Kidney capillary endothelial cell (primary cell): ENCODE data around the gene CFAP58.
A peak's percentile ranks its signal among the peaks of the same experiment; 100 is the strongest.

Experiments
- DNase-seq: peaks from one replicate; pipeline ENCODE4 v3.0.0-alpha.2; 2018; ENCODE audit warnings: low spot score

Gene CFAP58, protein sequence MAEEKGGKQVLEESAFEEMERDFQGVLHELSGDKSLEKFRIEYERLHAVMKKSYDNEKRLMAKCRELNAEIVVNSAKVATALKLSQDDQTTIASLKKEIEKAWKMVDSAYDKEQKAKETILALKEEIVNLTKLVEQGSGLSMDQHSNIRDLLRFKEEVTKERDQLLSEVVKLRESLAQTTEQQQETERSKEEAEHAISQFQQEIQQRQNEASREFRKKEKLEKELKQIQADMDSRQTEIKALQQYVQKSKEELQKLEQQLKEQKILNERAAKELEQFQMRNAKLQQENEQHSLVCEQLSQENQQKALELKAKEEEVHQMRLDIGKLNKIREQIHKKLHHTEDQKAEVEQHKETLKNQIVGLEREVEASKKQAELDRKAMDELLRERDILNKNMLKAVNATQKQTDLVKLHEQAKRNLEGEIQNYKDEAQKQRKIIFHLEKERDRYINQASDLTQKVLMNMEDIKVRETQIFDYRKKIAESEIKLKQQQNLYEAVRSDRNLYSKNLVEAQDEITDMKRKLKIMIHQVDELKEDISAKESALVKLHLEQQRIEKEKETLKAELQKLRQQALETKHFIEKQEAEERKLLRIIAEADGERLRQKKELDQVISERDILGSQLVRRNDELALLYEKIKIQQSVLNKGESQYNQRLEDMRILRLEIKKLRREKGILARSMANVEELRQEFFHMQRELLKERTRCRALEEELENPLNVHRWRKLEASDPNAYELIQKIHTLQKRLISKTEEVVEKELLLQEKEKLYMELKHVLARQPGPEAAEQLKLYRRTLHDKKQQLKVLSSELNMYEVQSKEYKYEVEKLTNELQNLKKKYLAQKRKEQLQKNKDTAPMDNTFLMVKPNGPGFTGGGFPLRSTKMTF

DNA sequence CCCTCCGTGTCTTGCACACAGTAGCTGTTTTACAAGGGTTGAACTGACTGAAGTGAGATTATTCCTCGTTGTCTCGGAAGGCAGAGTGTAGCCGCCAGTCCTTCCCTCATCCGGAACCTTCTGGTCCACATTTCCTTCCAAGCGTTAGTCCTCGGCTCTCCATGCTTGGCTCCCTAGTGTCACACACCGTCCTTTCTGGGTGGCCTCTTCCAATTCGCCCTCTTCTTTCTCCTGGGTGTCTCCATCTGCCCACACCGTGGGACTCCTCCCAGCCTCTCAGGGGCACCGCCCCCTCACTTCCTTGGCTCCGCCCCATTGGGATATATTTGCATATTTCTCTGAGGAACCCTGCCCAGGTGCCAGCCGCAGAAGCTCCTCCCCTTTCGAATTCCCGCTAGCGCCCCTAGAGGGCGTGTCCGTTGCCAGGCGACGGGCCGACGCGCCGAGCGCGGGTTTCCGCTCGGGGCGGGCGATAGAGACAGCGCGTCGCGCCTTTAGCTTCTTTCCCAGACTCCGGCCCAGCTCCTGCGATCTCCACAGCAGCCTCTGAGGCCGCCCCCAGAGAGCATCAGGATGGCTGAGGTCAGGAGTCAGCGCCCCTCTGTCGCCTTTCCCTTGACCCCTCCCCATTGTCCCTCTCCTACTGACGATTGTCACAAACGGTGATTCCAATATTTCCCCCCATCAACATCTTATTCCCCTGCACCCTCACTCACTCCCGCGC is at the start of gene CFAP58:
CFAP58 (plus strand) TSS at position 509 of the 724 bp plus-strand sequence; CDS start at position 574, 65 bp downstream.
- peak; percentile 83 for DNase-seq

DNA sequence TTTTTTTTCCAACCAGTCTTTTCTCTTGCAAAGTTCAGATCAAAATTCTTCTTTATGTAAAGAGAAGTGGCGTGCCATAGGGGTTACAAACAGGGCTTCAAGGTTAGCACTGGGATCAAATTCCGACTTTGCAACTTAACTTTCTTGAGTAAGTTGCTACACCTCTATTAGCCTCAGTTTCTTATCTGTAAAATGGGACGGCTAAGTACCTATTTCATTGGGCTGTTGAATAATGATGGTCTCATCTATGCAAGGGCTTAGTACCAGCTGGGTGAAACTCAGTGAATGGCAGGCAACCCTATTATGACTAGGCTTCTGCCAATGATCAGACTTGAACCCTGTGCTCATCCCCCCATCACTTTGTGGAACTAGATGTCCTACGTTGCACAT is 49.3 kb upstream of the CFAP58 start:
- no peak for DNase-seq

DNA sequence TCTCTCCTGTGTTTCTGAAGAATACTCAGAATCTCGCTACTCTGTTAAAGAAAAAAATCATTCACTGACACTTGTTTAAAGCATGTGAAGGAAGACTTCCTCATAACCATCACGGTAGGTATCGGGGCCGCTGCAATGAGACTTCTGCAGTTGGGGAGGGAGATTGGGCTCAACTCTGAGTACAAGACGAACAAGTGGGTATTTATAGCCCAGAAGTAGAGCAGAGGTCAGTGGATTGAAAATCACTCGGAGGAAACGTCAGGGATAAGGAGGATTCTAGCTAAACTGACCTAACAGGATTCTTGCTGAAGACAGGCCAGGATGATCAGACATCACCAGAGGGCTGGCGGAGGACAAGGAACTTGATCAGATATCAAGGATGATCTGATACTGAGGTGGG is 48.7 kb upstream of the CFAP58 start:
- no peak for DNase-seq

DNA sequence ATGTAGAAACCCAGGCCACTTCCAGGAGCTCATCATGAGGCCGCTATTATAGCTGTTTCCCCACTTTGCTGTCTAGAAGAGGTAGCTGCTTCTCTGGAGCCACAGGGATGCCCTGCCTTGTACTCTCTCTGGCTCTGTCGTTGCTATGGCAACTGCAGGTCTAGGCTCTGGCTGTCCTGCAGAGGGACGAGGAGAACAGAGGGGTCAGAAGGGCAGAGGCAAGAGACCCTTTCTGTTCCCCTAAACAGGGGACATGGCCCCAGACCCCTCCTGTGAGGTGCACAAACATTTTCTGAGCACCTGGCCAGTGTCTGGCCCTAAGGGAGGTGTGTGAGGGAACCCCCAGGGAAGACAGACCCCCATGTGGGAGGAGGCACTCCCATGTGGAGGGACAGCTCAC is 46.7 kb upstream of the CFAP58 start:
- no peak for DNase-seq

DNA sequence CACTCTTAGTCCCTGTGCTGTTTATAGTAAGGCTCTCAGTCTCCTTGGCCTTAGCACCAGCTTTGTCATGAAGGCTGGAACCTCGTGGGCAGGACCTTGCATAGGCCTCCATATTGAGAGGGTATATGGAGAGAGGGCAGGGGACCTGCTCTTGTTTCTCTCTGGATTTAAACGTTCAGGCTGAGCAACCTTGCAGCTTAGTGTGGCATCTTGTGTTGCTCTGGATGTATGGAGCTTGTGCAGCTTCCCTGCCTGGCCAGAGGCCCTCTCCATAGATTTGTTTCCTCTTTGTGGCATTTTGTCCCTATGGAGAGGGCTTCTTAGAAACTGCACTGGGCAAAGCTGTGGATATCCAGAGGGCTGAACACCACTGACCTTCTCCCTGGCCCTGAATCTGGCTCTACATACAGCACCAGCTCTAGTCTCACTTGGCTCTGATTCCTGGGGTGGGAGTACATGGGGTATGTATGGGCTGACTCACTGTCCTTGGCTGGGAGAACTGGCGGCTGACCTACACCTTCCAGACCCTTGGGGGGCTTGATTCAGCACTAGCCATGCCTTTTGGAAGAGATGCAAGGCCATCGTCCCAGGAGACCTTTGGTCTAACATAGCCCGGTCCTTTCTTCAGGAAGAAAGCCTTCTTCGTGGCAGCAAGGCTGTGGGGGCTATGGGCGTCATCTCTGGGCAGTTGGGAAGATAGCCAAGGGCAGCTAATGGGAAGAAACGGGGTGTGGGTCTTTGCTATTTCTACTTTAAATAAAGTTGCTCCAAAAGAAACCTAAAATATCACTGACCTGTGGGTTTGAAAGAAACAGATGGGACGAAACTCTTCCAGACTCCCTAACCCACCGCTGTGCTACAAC is 45.8 kb upstream of the CFAP58 start:
- no peak for DNase-seq

DNA sequence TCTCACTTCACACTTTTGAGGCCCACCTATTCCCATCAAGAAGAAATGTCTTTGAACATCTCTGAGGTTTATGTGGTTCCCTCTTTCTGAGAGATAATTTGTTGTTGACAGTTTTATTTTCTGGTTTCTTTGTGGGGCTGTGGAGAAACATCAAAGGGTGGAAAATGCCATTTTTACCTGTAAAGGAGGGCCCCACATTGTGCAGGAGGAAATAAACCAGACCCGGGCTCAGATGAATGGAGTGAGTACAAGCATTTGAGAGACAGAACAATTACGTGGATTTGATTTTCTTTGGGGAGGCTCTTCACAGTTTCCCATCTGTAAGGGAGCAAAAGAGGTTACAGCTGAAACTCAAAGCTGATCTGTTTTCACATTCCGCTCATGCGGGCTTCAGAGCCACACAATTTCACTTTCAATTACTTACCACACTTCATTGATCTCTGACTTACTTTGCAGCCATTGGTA is 45.2 kb upstream of the CFAP58 start:
- DNase-seq = no peak

DNA sequence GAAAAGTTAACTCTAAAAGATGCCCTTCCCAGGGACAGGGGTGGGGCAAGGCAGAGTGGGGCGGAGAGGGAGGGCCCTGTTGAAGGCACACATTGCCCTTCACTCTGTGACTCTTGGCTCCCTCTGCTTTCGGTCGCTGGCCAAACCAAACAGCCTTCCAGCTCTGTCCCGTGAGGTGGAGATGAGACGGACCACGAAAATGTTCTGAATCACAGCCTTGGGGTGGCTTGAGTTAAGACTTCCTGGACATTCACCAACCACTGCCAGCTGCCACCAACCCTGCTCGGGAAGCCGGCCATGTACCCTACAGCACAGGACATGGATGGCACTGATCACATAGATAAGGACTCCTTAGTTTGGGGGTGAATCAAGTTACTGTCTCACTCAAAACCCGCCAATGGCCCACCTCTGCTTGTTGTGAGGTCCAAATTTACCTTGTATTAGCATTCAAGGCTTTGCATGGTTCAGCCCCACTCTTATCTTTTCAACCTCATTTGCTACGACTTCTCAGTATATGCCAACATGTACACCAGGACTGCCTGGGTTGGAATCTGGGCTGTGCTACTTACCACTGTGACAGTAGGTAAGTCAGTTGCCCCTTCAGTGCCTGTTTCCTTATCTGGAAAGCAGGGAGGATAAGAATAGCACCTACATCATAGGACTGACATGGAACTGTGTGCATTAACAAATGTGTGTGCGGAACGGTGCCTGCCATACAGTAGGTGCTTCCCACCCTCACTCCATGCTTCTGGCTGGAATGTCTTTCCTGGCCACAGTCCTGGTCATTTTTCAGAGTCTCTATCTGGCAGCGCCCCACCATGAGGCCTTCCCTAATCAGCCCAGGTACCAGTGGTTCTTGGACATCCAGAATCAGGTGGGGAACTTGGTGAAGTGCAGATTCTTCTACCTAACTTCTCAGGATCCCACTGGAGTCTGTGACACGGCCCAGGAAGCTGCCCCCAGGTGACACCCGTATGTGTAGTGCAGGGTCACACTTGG is 43.4 kb upstream of the CFAP58 start:
- DNase-seq = no peak

DNA sequence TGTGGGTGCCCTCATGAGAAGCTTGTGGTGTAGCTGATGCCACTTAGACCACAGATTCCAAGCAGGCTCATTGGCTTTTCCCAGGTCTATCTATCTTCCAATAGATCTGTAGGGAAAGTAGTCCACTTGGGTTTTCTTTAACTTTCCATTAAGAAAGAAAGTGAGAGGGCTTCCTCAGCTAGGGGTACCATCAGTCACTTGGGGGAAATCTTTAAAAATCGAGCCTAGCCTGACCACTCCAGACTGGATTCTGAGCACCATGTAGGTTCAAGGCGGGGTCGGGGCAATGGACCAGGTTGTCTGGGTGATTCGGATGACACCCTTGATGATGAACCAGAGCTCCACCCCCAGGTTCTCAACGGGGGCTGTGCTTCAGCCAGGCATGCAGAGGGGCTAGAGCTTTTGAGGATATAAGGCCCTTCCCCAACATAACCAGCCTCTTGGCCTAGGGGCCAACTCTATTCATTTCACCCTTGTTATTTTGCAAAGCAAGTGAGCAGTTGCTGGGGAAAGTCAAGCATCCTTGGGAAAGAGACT is 42.4 kb upstream of the CFAP58 start:
- DNase-seq = no peak

DNA sequence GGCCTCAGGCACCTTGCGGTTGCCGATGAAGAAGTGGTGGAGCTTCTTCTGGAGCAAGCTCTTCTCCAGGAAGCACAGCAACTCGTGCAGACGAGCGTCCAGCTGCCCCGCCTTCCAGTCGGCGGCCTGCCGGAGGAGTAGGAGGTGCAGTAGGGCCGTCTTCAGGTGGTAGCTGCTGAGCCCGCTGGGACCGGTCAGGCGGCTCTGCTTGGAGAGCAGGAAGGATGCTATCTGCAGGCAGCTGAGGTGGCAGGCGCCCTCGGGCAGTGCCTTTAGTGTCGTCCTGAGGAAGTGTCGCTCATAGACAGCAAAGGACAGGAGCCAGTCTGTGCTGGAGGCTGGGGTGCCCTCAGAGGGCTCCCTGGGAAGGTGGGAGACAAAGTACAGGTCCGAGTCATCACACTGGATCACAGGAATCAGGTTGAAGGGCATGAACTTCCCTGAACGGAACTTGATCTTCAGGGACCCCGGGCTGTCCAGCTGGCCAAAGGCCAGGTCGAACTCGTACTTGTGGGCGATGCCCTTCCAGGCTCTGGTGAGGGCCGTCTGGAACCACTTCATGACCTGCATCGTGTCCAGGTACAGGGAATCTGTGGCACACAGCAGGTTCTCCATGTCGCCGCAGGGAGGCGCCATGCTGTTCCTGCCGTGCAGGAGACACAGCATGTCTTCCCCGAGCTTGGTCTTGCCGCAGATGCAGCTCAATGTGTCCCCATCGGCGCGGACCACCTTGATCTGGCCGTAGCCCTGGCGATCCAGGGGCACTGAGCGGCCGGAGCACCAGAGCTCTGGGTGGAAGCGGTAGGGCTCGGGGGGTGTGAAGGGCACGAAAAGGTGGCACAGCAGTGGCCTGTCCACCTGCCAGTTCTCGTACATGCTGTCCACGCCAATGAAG is 38.8 kb upstream of the CFAP58 start:
- DNase-seq = no peak

DNA sequence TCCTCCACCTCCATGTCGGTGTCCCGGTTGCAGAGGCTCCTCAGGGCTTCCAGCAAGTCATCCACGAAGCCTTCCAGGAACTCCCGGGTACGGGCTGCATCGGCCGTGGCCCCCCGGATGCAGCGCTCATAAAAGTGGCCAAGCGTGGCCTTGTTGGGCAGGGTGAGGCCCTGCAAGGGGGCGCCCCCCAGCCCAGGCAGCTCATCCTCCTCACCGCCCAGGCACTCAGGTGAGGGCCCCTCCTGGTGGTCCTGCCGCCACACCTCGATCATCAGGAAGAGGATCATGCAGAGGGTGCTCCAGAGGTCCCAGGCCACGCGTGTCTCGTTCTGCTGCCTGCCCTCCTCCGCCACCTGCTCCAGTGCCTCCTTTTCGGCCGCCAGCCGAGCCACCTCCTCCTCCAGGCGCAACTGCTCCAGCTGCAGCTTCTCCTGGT is 38.1 kb upstream of the CFAP58 start:
- DNase-seq = no peak

DNA sequence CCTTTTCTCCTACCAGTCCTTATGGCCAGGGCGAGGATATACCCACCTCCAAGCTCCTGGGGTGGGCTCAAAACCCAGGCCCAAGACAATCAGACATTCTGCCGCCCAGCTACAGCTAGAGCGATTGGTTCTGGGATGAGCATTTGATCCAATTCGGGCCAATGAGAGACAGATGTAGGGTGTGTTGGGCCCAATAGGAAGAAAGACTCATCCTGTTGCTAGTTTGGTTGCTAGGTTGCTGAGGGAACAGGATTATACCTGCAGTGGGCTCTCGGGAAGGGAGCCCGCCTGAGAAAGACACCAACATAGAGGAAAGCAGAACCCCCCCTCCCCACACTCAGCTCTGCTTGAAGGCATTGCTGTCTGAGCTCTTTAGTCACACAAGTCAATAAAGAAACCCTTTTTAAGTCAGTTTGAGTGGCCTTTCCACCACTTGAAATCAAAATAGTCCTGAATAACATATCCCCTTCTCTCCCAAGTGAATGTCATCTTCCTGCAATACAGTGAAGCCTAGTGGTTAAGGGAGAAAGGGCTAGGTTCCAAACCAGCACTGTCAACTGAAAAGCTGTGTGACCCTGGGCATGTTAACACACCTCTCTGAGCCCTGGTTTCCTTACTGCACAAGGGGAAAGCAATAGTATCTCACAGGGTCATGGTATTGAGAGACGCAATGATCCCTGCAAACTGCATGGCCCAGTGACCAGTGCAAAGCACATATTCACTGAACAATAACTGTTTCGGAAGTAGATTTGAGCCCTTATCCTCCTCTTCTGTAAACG is 37.1 kb upstream of the CFAP58 start:
- no peak for DNase-seq

DNA sequence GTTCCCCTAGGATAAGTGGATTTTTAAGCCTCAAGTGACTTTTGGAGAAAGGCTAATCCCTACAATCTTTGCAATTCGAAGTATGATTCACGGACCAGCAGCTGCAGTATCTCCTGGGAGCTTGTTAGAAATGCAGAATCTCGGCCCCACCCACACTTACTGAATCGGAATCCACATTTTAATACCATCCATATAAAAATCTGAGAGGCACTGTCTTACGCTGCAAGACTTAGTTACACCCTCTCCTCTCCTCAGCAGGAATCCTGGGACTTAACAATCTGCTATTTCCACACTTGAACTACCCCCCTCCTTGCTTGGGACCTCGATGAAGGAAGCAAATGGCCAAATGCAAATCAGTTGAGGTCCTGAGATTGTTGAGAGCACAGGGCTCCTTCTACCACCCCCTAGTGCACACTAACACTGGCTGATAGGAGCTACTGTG is 36.3 kb upstream of the CFAP58 start:
- no peak for DNase-seq

DNA sequence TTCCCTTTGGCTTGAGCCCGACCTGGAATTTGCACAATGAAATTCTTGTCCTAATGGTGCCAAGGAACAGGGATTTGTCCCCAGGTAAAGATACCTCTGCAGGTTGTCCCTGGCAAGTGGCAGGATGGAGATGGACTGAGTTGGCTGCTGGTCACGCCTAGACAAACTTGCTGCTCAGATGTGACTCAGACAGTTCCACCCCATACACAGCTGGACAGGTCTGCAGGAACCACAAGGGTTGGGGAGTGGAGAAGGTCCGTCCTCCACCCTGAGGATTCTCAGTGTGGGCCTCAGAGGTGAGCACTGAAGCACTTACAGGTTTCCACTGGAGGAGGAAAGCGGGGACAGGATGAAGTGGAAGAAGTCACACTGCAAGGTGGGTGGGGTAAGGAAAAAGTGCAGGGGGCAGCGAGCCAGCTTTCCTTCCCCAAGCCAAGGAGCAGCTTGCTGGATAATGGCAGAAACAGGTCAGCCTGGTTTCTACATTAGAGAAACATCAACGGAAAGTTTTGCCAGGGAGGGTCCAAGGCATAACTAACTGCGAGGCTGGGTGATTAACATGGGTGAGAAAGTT is 35.8 kb upstream of the CFAP58 start:
- no peak for DNase-seq

DNA sequence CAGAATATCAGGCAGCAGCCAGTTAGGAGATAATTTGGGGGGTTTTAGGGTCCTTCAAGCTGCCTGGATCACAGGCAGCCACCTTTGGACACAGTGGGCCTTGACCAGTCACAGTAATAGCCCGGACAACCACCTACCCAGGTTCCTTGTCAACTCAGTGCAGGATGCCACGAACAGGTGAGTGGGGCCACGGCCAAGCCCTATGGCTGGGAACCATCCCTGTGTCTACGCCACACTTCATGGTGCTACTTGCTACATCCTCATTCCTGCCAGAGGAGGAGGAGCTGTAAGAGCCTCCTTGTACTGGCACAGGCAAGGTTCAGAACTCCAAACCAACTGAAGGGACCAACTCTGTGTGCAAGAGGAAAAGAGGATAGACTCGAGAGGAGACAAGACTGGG is 35.3 kb upstream of the CFAP58 start:
- no peak for DNase-seq

DNA sequence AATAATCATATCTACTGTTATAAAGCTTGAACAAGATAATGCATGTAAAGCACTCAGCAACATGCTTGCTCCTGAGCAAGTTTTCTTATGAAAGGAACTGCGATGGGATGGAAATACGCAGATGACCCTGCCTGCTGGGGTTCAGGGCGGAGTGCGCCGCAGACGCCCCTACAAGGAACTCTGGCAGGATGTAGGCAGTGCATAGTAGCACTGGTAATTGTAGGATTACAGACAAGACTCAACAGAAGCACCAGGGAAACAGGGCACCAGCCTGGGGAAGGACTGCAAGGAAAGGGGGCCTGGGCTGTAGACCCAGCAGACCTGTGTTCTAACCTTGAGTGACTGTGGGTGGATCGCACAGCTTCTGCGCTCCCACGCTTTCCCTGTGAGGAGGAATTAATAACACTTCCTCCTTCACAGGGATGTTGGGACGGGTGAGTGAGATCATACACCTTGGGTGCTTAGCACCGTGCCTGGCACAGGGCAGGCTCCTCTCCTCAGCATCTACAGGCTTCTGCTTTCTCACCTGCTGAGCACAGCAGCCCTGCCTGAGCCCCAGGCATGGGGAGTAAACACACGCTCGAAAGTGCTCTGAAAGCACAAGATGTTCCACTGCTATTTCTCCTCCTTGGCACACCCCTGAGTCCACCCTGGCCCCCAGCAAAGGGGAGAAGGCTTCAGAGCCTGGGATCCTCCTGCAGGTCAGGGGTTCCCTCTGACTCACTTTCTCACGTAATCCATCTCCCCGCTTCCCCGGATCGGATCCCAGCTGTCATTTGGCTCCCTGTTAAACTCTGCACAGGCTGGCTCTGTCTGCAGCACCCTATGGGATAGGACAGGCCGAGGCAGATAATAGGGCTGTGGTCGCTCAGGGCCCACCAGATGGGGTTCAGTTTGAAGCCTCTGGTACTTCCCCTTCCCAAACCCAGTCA is 34.6 kb upstream of the CFAP58 start:
- DNase-seq = no peak

DNA sequence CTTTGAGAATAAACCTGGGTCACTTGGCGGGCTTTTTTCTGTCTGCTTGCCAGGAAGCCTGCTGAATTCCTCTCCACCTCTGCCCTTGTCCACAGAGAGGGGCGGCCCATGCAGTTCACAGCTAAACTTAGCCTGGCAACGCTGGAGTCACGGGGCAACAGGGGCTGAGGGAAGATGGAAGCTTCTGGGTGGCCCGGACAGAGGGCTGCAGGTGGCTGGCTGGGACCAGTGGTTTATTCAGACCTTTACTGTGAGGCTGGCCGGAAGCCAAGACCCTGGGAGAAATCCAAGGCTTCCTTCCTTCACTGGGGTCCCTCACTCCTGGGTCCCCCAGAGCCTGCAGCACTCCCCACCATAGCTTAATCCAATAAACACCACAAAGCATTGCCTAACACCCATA is 32.4 kb upstream of the CFAP58 start:
- DNase-seq = no peak
